NCI-H2171 (cell line): ENCODE results near the gene PHAF1.
A peak's percentile ranks its signal among the peaks of the same experiment; 100 is the strongest.

Experiments
- DNase-seq: peaks from one replicate; lab custom pipeline; 2025; lab: John Stamatoyannopoulos, UW

PHAF1 gene

GRCh38 chr16:67180166-67180565 is 70.4 kb downstream of the PHAF1 start:
- no peak for DNase-seq

GRCh38 chr16:67181346-67181745 is 71.6 kb downstream of the PHAF1 start:
- no peak for DNase-seq

GRCh38 chr16:67182288-67182687 is 72.5 kb downstream of the PHAF1 start:
- no peak for DNase-seq

- no peak for DNase-seq
These were observed 73.5 kb downstream of the PHAF1 start for GRCh38 chr16:67183284-67183626.

GRCh38 chr16:67183627-67184452 is 74.1 kb downstream of the PHAF1 start, which contains the start of gene MATCAP1:
Gene MATCAP1 (minus strand): TSS chr16:67183963. CDS start chr16:67180610, 3,353 bp downstream.
- peak; percentile 96 for DNase-seq

- peak; percentile 51 for DNase-seq
These were observed 74.8 kb downstream of the PHAF1 start for GRCh38 chr16:67184453-67184994.

- peak; percentile 70 for DNase-seq
These were observed 75.4 kb downstream of the PHAF1 start for GRCh38 chr16:67184995-67185650.

- DNase-seq = no peak
These were observed 76.0 kb downstream of the PHAF1 start for GRCh38 chr16:67185651-67186134.

GRCh38 chr16:67186550-67186950 is 76.8 kb downstream of the PHAF1 start:
- no peak for DNase-seq

- DNase-seq = no peak
These were observed 77.6 kb downstream of the PHAF1 start for GRCh38 chr16:67187175-67187890.

GRCh38 chr16:67188323-67188722 is 78.6 kb downstream of the PHAF1 start:
- DNase-seq = no peak

GRCh38 chr16:67188798-67189197 is 79.1 kb downstream of the PHAF1 start:
- DNase-seq = no peak

GRCh38 chr16:67190041-67190440 is 80.3 kb downstream of the PHAF1 start, which contains the start of gene EXOC3L1:
Gene EXOC3L1 (minus strand): TSS chr16:67190136. CDS start chr16:67189676, 460 bp downstream.
- DNase-seq = no peak

- DNase-seq = no peak
These were observed 81.0 kb downstream of the PHAF1 start for GRCh38 chr16:67190448-67191399.

- no peak for DNase-seq
These were observed 81.8 kb downstream of the PHAF1 start for GRCh38 chr16:67191411-67191994.

- peak; percentile 85 for DNase-seq
These were observed 82.4 kb downstream of the PHAF1 start, which contains the start of gene E2F4 for GRCh38 chr16:67191995-67192681. Gene E2F4 (plus strand): TSS chr16:67192155. CDS start chr16:67192228, 73 bp downstream.

GRCh38 chr16:67192781-67193361 is 83.1 kb downstream of the PHAF1 start:
- no peak for DNase-seq

- DNase-seq = no peak
These were observed 83.8 kb downstream of the PHAF1 start for GRCh38 chr16:67193536-67193935.

- DNase-seq = no peak
These were observed 84.5 kb downstream of the PHAF1 start for GRCh38 chr16:67194260-67194659.

GRCh38 chr16:67195676-67196075 is 85.9 kb downstream of the PHAF1 start:
- no peak for DNase-seq
